ENCODE data around the gene PPP1R14B.

PPP1R14B gene

DNA sequence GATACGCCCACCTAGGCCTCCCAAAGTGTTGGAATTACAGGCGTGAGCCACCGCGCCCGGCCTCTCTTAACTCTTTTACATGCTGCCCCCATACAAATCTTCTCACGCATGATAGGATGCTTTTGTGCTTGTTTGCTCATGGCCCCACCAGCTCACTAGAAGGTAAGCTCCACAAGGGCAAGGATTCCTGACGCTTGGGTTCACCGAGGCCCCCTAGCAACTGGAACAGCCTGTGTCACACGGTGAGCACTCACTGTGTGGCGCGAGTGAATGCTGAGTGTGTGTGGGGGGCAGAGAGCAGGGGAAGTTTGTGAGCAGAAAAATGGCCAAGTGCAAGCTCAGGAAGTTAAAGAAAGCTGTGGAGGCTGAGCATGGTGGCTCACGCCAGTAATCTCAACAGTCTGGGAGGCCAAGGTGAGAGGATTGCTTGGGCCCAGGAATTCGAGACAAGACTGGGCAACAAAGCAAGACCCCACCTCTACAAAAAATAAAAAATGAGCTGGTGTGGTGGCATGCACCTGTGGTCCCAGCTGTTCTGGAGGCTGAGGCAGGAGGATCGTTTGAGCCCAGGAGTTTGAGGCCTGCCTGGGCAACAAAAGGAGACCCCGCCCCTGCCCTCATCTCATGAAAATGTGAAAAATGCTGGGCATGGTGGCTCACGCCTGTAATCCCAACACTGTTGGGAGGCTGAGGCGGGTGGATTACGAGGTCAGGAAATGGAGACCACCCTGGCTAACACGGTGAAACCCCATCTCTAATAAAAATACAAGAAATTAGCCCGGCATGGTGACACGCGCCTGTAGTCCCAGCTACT, 35.4 kb upstream of the PPP1R14B start:
- no peak for DNase-seq

DNA sequence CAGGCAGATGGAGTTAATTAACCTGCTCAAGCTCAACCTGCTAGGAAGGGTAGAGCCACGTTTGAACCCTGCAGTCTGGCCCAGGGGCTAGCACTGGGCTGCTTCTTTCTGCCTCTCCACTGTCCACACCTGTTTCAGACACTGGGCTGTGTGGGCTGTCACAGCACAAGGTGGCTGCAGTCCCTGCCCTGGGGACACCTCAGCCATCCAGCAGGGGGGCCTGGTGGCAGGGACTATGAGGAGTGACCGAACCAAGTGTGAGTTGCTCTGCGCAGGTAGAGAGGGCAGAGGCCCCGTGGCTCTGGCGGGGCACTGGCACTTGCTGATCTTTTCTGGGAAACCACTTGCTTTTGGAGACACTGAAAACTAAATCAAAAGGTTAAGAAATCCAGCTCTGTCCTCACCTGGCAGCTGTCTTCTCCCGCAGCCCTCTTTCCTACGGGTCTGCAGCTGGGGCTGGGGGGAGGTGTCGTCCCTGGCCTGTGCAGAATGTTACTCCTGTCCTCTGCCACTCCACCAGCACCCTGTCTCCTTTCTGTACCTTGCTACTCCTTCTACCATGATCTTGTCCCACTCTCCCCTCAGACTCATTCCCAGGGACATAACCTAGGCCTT, 31.9 kb upstream of the PPP1R14B start:
- DNase-seq, result no peak

DNA sequence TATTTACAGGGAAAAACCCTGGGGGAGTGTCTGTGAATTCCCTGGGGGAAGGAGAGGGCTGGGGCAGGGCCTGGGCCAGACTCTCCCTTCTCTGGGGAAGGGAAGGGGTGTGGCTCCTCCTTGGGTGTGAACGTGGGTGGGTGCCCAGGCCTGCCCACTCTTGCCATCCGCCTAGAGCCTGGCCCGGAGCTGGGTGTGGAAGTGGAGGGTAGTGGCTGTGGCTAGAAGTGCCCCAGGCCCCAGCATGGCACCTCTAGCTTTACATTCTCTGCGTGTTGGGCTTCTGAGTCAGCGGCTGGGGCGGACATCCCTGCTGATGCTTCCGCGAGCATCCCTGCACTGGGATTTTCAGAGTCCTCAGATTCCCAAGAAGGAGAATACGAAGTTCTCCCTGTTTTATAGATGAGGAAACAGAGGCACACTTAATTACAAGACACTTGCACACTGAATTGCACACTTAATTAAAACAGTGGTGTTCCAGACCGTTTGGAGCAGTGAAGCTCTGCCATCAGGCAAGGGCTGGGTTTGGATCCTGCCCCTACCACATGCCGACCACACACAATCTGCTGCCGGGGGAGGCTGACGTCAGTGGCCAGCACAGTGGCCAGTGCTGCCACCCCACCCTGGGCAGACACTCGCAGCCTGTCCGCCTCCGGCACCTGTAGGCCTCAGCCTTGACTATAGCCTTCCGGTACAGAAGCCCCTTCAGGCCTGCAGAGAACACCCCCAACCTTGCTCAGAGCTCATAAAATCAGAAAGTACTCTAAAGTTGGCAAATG, 30.1 kb upstream of the PPP1R14B start:
- DNase-seq, result no peak

DNA sequence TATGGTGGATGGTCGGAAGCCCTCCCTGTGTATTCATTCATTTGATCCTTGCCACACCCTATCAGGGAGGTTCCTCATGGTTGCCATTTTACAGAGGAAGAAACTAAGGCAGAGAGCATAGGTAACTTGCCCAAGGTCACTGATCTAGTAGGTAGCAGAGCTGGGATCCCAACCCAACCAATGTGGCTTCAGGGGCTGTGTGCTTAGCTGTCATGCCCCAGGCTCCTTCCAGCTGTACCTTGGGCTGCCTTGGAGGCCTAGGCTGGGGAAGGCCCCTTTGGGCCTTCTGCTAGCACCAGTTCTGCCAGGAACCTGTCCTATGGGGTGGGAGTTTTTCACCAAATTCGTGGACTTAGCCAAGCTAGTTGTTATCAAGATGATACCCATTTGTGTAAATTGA, 29.1 kb upstream of the PPP1R14B start:
- DNase-seq, result no peak

DNA sequence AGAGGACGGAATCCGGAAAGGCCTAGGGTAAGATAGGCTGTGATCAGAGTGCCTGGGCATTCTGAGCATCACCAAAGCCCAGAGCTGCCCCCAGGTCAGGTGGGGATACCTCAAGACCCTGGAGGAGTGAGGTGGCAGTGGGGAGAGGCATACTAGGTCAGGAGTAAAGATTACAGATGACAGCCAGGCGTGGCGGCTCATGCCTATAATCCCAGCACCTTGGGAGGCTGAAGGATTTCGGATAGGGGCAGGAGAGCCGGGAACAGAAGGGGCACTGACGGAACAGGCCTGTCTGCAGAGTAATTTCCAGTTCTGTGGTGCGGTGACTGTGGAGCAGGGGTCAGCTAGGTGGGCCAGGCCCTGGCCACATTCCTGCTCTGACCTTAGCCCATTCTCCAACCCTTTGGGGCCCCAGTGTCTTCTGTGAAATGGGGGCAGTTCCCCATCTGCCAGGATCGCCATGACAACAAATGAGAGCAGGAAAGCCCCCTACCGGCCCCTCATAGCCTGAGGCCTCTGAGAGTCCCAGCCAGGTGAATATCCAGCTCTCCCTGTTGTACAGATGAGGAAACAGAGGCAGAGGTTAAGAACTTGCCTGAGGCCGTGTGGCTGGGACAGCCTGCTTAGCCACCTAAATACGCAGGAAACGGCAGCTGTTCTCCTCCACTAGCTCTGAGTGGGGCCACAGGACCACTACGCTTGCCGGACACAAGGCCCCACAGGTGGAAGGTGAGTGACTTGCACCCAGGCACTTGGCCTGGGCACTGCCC, 28.5 kb upstream of the PPP1R14B start:
- no peak for DNase-seq

GRCh38 chr11:64269540-64270220, 22.9 kb upstream of the PPP1R14B start:
- peak; percentile 99 for DNase-seq

- peak; percentile 45 for DNase-seq
These were observed 22.3 kb upstream of the PPP1R14B start for GRCh38 chr11:64268893-64269539.

DNA sequence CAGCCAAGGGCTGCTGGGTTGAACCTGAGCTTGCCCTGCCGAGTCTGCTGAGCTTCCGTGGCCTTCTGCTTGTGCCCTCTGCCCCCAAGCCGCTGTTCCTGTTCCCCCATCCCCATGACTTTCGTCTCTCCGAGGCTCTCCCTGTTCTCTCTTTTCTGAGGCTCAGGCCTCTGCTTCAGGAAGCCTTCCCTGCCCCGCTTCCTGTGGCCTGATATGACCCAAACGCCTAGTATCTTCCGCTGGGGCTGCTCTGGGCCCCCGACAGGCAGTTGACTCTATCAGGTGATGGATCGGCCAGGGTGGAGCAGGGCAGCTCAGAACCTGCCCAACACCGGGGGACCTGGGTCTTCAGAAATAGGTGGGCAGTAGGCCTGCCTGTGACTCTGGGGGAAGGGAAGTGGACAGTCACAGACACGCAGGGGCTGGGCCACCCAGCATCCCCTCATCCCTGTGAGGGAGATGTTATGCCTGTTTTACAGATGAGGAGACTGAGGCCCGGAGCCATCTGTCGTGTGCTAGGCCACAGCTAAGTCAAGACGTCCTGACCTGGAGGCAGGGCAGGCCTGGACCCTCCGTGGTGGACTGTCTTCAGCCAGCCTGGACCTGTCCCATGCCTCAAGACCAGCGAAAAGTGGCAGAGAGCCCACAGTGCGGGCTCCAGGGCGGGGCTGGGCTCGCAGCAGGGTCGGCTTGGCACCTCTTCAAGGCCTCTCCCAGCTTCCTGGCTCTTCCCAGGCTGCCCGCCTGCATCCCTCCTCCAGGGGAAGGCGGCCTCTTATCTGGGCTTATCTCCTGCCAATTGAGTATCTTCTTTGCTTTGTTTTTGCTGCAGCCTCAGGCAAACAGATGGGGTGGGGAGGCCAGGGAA, 21.5 kb upstream of the PPP1R14B start:
- no peak for DNase-seq

GRCh38 chr11:64267207-64267945, 20.6 kb upstream of the PPP1R14B start:
- no peak for DNase-seq

GRCh38 chr11:64266339-64266738, 19.6 kb upstream of the PPP1R14B start:
- no peak for DNase-seq

- DNase-seq, result no peak
These were observed 18.7 kb upstream of the PPP1R14B start for GRCh38 chr11:64265176-64266160.

DNA sequence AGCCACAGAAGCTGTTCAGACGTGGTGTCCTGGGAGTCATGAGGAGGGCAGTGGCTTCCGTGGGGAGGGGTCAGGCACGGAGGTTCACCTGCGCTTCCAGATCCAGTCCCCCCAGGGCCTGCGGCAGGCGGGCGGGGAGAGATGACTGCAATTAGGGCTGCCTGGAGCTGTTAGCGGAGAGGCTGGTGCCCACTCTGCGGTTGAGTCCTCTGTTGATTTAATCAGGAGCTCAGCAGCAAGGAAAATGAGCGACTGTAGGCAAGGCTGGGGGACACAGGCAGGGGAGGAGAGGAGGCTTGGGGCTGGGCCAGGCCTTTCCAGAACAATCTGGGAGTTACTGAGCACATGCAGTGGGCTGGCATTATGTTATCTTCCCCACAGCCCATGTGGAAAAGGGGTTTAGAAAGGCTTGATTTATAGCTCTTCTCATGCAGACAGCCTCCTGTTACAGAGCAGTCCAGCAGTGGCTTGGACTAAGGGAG, 17.7 kb upstream of the PPP1R14B start:
- no peak for DNase-seq

GRCh38 chr11:64263947-64264317, 17.2 kb upstream of the PPP1R14B start:
- DNase-seq, result no peak

DNA sequence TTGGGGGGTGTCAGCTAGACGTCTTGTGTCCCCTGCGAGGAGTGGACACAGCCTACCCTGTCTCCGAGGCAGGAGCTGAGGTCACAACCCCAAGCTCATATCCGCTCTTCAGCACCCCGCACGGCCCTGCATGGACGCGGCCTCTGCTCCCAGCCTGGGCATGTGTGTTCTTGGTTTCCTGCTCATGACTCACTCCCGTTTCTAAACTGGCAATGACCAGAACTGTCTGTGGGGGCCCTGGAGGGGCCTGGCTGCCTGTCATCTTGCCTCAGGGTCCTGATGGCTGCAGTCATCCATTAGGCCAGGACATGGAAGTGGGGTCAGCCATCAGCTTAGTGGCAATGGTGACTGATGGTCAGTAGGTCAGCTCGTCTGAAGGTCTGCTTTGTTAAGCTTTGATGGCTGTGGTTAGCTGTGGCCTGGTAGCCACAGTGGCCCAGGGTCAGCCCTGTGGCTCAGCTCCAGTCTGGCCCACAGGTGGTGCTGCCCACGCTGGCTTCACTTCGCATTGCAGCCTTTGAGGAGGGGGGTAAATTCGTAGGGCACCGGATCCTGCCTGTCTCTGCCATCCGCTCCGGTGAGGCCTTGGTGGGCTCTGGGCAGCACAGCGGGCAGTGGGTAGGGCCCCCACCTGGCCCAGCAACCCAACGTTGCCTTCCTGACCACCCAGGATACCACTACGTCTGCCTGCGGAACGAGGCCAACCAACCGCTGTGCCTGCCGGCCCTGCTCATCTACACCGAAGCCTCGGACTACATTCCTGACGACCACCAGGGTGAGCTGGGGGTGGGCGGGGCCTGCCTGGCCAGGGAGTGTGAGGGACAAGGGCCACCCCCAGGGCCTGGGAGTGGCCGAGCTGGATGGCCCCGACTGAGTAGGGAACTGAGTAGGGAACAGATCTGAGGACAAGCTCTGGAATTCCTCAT, 16.5 kb upstream of the PPP1R14B start:
- DNase-seq, result no peak

DNA sequence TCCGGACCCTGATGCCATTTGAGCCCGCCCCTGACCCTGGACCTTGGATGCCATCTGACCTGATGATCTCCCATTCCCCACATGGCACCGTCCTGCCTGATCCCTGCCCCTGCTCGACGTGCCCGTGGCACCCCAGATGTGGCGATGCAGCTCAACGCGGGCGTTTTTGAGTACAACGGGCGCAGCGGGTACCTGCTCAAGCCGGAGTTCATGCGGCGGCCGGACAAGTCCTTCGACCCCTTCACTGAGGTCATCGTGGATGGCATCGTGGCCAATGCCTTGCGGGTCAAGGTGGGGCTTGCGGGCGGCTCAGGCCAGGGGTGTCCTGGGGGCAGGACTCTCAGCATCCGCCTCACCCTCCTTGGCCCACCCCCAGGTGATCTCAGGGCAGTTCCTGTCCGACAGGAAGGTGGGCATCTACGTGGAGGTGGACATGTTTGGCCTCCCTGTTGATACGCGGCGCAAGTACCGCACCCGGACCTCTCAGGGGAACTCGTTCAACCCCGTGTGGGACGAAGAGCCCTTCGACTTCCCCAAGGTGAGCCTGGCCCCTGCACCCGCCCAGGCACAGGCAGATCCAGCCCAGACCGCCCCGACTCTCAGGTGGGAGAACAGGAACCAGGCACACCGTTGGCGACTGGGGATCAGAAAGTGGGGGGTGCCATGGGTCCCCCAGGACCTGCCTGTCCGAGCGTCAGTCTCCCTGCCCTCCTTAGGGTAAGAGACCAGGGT, 15.7 kb upstream of the PPP1R14B start:
- DNase-seq, result no peak

GRCh38 chr11:64261556-64262080, 14.9 kb upstream of the PPP1R14B start:
- DNase-seq, result no peak

Measured in activated naive CD4-positive, alpha-beta T cell treated with Interleukin-2 at 50 U/mL for 16 hours (primary cell).